HG03558 (cell line): ENCODE measurements around the gene MACF1.
"Not testable (repeated sequence)": the region's sequence is repeated elsewhere in the genome, so short reads cannot be mapped to it uniquely, and the experiment has no call there.

Source experiments
- ATAC-seq: cut with Tn5 transposase; IDR thresholded peaks from one replicate; pipeline ENCODE4 v1.9.1; 2021; ENCODE audit warnings: moderate number of reproducible peaks; ENCODE audit not compliant: unreplicated experiment; ENCODE audit errors: extremely low read depth

Gene MACF1

DNA sequence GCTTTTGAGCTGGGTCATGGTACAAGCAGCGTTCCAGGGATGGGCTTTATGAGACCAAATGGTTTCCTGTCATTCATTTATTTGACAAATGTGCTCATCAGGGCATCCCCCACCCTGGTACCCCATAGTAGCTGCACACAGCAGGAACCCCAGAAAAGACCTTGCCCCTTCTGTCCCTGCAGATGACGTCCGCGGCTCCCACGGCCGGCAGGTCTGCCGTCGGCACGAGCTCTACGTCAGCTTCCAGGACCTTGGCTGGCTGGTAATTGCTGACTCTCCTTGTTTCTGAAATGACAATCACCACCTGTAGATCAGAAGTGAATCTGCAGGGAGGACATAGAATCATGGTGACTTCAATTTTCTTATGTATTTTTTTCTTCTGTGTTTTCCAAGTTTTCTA, 317.7 kb downstream of the MACF1 start:
- ATAC-seq = not testable (repeated sequence)

DNA sequence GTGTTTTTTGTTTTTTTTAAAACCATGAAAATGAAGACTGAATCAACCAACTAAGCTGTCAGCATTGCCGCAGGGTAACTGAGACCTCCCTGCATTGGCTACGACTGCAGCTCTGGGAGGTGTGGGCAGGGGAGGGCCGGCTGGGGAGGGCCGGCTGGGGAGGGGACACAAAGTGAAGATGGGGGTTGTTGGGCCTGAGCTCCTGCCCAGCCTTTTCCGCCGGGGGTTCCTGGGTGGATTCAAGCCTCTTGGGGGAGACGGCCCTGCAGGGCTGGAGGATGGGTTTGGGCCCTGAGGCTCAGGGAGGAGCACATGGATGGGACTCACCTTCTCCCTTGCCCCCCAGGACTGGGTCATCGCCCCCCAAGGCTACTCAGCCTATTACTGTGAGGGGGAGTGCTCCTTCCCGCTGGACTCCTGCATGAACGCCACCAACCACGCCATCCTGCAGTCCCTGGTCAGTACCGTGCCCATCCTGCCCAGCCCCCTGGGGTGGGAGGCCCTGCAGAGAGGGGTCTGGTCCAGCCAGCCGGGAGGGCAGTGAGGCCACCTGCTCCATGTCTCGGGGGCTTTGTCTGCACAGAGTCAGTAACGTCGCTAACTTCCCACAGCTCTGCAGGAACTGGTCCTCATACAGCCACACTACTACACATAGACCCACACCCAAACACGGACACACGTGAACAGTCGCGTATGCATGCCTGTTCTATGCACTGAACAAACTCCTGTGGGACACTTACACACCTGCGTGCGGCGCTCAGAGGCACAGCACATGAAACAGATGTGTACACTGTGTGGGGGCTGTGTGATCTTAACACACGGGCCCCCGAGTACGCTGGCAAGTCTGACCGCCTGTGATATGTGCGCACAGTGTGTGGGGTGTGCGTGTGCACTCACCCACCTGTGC, 318.4 kb downstream of the MACF1 start:
- no peak for ATAC-seq

GRCh38 chr1:39524171-39524570, 319.7 kb downstream of the MACF1 start:
- no peak for ATAC-seq

DNA sequence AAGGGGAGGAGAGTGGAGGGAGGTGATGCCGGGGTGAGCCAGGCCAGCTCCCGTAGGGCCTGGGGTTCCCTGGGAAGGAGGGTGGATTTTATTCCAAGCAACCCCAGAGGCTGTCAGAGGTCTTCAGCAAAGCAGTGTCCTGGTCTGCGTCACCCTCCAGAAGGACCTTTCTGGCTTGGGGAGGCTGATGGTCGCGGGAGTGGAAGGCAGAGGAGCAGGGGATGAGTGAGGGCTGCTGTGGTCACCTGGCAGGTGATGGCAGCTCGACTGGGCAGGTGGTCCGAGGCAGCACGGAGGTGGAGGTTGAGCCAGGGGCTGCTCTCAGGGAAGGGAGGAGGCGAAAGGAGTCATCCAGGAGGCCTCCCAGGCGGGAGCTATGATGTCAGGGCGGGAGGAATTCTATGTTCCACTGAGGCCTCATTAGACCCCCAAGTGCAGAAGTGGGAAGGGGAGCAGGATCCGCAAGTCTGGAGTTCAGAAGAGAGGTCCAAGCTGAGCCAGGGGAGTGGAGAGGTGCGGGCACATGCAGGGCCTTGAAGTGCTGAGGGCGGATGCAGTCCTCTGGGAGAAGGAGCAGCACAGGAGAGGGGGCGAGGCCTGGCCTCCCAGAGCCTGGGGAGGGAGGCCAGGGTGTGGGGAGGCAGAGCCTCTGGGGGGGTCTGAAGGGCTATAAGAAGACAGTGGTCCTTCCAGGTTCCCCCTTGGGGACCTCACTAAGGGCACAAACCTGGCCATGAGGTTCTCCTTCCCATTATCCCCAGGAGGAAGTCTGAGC, 320.3 kb downstream of the MACF1 start:
- ATAC-seq = no peak

- ATAC-seq = peak; percentile 77
Observed at GRCh38 chr1:39525366-39526165, 321.1 kb downstream of the MACF1 start.

DNA sequence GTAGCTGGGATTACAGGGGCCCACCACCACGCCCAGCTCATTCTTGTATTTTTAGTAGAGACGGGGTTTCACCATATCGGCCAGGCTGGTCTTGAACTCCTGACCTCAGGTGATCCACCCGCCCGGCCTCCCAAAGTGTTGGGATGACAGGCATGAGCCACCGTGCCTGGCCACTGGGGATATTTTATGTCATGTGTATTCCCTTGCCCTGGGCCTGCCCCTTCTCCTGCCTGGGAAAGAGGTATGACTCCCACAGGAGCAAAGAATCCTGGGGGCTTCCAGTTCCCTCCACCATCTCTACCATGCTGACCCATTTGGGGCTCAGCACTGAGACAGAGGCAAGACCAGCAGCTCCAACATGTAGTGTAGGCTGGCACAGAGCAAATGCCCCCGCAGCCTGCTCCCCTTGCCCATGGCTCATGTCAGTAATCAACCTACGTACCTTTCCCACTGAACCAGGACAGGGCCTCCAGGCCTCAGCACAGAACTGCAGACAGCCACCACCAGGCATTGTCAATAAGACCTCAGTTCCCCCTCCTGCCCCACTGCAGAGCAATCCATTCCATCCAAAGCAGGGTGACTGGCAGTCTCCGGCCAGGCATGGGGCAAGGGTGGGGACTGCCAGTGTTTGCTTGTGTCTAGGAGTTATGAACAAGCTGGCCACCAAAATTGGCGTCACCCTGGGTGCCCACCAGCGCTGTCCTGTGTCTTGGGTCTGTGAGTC, 322.1 kb downstream of the MACF1 start:
- ATAC-seq = no peak

- ATAC-seq = not testable (repeated sequence)
Observed at GRCh38 chr1:39527190-39527579, 322.7 kb downstream of the MACF1 start.

DNA sequence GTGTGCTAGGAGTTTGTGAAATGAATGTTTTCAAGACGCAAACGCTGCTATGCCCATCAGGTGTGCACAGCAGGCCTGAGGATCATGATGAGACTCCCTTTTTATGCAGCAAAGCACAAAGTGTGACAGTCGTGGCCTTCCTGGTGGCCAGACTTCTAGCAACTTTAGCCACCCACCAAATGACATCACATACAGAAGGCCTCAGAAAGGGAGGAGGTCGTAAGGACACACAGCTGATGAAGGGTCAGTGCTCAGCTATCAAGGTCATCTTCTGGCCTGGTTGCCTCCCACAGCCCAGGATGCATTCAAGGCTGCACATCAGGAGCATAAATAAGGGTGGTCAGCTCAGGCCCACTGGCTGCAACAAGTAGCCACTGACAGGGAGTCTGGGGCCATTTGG, 323.6 kb downstream of the MACF1 start:
- no peak for ATAC-seq

DNA sequence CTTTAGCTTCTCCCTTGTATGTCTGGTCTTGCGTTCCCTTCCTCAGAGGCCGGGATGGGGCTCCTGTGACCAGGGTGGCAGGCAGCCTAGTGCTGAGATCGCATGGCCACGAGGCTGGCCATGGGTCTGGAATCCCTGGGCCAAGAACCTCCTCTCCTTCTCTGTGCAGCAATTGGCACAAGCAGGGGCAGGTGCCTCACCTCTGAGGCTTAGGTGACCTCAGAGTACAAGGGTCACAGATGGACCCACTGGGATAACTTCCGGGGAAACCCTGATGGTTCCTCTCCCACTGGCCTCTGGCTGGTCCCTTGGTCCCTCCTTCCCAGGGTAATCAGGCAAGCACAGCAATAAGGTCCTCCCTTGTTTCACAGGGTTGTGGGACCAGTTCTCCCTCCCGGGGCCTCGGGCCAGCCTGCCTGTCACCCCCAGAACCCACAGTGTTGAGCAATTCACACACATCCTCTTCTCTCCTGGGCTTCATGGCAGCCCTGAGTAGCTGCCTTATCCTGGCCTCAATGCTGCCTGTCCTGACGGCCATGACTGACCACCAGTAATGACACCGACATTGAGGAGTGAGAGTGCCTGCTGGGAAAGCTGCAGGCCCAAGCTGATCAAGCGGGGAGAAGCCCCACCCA, 325.5 kb downstream of the MACF1 start:
- no peak for ATAC-seq

GRCh38 chr1:39531526-39531925, 327.0 kb downstream of the MACF1 start:
- no peak for ATAC-seq

DNA sequence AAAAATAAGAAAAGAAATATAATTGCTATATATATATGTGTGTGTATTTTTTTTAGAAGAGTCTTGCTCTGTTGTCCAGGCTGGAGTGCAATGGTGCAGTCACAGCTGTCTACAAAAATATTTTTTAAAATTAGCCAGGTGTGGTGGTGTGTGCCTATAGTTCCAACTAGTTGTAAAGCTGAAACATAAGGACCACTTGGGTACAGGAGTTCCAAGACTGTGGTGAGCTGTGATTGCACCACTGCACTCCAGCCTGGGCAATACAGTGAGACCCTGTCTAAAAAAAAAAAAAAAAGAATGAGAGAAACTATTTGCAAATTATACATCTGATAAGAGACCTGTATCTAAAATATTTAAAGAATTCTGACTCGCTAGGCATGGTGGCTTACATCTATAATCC, 328.9 kb downstream of the MACF1 start:
- no peak for ATAC-seq
